ENCODE data around the gene GPR37. TPM values are rescaled to one million over a fixed set of nuclear protein-coding genes. Genes with fewer than 3 reads are reported as not detected.
A peak's percentile ranks its signal among the peaks of the same experiment; 100 is the strongest.

Gene GPR37
- total RNA-seq, 4 donors from 2014 or later: 3.1 to 6.9 (median 6.1) TPM

DNA sequence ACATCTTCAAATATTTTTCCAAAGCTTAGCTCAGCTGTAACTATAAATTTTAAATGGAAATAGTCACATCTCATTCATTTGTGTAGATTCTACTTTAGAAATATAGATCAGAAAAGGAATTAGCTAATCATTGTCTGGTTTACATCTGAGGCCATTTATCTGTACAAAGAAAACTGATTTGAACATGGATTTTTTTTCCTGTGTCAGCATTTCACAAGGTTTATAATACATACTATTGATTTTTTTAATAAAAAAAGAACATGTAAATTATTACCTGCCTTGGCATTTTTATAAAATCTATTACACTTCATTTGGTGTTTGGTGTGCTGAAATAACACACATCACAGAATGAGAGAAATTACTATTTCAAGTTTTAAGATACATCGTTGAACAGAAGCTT, 3.5 kb upstream of the GPR37 start:
- Histone ChIP-seq H3K4me1 (peaks cover 12% of the 10 kb centered on the region), H3K36me3 (no peaks in the 10 kb centered on the region), H3K9me3 (no peaks in the 10 kb centered on the region), H3K4me3 (no peak overlapping the region), H3K27ac (no peak overlapping the region), H3K27me3 (peaks cover 20% of the 10 kb centered on the region)
- no peak for DNase-seq (ENCODE audit: low spot score in 2 of 2)
- TF ChIP-seq POLR2A (IDR thresholded peaks at IDR 0.05) (no peak), EP300 (IDR thresholded peaks at IDR 0.05) (no peak), POLR2AphosphoS5 (IDR thresholded peaks at IDR 0.05) (no peak)
- TF ChIP-seq, protein P1, sequence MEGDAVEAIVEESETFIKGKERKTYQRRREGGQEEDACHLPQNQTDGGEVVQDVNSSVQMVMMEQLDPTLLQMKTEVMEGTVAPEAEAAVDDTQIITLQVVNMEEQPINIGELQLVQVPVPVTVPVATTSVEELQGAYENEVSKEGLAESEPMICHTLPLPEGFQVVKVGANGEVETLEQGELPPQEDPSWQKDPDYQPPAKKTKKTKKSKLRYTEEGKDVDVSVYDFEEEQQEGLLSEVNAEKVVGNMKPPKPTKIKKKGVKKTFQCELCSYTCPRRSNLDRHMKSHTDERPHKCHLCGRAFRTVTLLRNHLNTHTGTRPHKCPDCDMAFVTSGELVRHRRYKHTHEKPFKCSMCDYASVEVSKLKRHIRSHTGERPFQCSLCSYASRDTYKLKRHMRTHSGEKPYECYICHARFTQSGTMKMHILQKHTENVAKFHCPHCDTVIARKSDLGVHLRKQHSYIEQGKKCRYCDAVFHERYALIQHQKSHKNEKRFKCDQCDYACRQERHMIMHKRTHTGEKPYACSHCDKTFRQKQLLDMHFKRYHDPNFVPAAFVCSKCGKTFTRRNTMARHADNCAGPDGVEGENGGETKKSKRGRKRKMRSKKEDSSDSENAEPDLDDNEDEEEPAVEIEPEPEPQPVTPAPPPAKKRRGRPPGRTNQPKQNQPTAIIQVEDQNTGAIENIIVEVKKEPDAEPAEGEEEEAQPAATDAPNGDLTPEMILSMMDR (IDR thresholded peaks at IDR 0.05): no peak
- 87% methylated on average over 1 of the region's 1 CpG for WGBS

GRCh38 chr7:124768525-124768924, 2.9 kb upstream of the GPR37 start:
- Histone ChIP-seq H3K27me3 (peaks cover 24% of the 10 kb centered on the region), H3K36me3 (no peaks in the 10 kb centered on the region), H3K27ac (no peak overlapping the region), H3K9me3 (no peaks in the 10 kb centered on the region), H3K4me3 (no peak overlapping the region), H3K4me1 (peaks cover 17% of the 10 kb centered on the region)
- no peak for TF ChIP-seq EP300 (IDR thresholded peaks at IDR 0.05)
- WGBS: 73% methylated on average over 1 of the region's 1 CpG
- no peak for DNase-seq (ENCODE audit: low spot score in 2 of 2)

GRCh38 chr7:124764847-124765400, 668 bp downstream of the GPR37 start:
- 0% methylated on average over 1 of the region's 26 CpGs for WGBS
- DNase-seq (ENCODE audit: low spot score in 2 of 2): peak; percentile 60 to 78
- Histone ChIP-seq H3K4me3 (peak overlapping the region; percentile 61), H3K4me1 (peaks cover 17% of the 10 kb centered on the region), H3K27ac (peak overlapping the region; percentile 66), H3K27me3 (peaks cover 27% of the 10 kb centered on the region), H3K36me3 (no peaks in the 10 kb centered on the region), H3K9me3 (no peaks in the 10 kb centered on the region)
- no peak for TF ChIP-seq POLR2AphosphoS5 (IDR thresholded peaks at IDR 0.05)

DNA sequence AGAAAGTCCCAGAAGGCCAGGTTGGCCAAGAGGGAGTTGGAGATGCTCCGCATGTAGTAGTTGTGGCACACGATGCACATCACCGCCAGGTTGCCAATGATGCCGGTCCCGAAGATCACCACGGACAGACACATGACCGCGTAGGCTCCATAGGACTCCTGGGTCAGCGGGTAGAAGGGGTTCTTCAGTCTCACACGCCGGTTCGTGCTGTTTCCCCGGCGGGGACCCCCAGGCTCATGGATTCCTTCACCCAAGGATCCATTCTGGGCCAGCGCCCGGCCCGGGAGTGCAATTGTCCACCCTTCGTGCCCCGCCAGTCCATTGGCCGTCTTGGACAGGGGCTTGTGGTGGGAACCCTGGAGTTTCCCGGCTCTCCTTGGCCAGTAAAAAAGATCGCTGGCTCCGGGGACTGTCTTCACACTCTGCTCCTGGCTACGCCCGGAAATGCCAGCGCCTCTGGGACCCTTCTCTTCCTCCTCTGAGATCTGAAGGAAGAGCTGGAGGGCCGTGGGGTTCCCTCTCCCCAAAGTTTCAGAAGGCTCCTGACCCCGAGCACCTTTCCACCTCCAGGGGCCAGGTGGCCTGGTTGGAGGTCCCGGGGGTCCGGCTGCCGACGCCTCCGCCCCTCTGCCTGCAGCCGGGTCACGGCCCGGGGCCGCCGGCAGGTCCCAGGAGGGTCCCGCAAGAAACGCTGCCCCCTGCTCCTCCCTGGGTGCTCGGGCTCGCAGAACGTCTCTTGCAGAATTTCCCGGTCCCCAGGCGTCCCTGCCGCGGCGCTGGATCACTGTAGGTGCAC, 1.3 kb downstream of the GPR37 start:
- TF ChIP-seq, protein P1 (IDR thresholded peaks at IDR 0.05): no peak
- no peak for TF ChIP-seq POLR2A (IDR thresholded peaks at IDR 0.05)
- TF ChIP-seq POLR2AphosphoS5 (IDR thresholded peaks at IDR 0.05): no peak
- no peak for TF ChIP-seq EP300 (IDR thresholded peaks at IDR 0.05)
- H3K27me3 ChIP-seq: peaks cover 27% of the 10 kb centered on the region
- peak overlapping the region; percentile 61 for H3K4me3 ChIP-seq
- H3K4me1 ChIP-seq: peaks cover 17% of the 10 kb centered on the region
- H3K9me3 ChIP-seq: no peaks in the 10 kb centered on the region
- no peaks in the 10 kb centered on the region for H3K36me3 ChIP-seq
- peak in 1 of 2 donors; percentile 64 for DNase-seq (ENCODE audit: low spot score in 2 of 2)
- 5% methylated on average over 23 of the region's 48 CpGs for WGBS
- H3K27ac ChIP-seq: no peak overlapping the region

DNA sequence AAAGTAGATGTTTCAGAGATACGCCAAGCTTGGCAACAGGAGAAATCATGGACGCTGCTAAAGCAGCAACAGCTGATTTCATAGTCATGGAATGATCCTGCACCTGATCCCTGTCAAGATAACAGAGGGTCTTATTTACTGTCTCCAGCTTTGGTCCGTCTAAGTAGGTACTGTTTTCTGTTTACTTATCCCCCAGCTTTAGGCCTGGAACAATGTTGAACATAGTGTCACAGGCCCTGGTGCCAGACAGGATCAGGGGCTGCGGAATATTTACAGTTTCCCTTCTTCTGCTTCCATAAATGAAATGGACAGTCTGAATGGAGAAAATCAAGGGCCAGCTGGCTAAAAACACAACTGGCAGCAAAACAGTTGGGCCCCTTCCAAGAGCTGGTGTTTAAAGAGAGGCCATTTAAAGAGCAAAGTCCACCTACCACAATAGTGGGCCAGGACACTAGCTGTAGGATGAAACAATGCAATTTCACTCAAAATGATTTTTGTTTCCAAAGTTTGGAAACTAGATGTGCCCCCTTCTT, 2.9 kb downstream of the GPR37 start:
- H3K4me1 ChIP-seq: peaks cover 17% of the 10 kb centered on the region
- no peak for DNase-seq (ENCODE audit: low spot score in 2 of 2)
- 58% methylated on average over 4 of the region's 4 CpGs for WGBS
- no peaks in the 10 kb centered on the region for H3K9me3 ChIP-seq
- no peak for TF ChIP-seq POLR2AphosphoS5 (IDR thresholded peaks at IDR 0.05)
- TF ChIP-seq EP300 (IDR thresholded peaks at IDR 0.05): no peak
- no peak for TF ChIP-seq POLR2A (IDR thresholded peaks at IDR 0.05)
- TF ChIP-seq, protein P1 (IDR thresholded peaks at IDR 0.05): no peak
- peaks cover 27% of the 10 kb centered on the region for H3K27me3 ChIP-seq
- H3K36me3 ChIP-seq: no peaks in the 10 kb centered on the region
- no peak overlapping the region for H3K4me3 ChIP-seq
- no peak overlapping the region for H3K27ac ChIP-seq

DNA sequence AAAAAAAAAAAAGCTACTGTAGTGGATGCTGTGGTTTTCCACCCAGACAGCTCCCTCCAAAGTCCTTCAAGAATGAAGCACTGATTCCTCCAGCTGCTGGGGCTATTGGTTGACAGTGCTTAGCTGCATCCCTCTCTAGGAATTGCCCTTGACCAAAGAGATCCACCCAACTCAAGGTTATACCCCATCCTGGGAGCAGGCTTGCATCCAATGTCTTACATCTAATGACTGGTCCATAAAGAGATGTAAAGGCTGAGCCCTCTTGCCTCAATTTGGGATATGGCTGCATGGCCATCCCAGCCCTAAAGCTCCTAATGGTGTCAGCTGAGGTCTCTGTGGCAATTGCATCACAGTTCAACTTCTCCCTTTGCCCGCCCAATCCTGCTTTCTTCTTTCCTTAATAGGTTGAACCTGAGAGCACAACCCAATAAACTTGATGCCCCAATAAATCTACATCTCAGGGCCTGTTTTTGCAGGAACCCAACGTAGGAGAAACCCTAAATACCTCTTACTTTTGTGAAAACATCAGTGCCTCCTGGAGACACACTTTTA, 4.4 kb downstream of the GPR37 start:
- WGBS: 74% methylated on average over 2 of the region's 2 CpGs
- Histone ChIP-seq H3K36me3 (no peaks in the 10 kb centered on the region), H3K9me3 (no peaks in the 10 kb centered on the region), H3K27ac (no peak overlapping the region), H3K4me3 (no peak overlapping the region), H3K27me3 (peaks cover 22% of the 10 kb centered on the region), H3K4me1 (peaks cover 17% of the 10 kb centered on the region)
- DNase-seq (ENCODE audit: low spot score in 2 of 2): no peak
- TF ChIP-seq POLR2AphosphoS5 (IDR thresholded peaks at IDR 0.05) (no peak), EP300 (IDR thresholded peaks at IDR 0.05) (no peak), POLR2A (IDR thresholded peaks at IDR 0.05) (no peak)
- TF ChIP-seq, protein P1 (IDR thresholded peaks at IDR 0.05): no peak

All from suprapubic skin (tissue), 4 donors.